Measurements from ENCODE around the gene WDR11. TPM values are rescaled to one million over a fixed set of nuclear protein-coding genes. Genes with fewer than 3 reads are reported as not detected.

Gene WDR11
- total and polyA plus RNA-seq, 9 of the 15 experiments (the other 6 are each of a cell fraction or from before 2014, with no cell fraction given), result 12.4 to 50.7 (median 23.6) TPM

DNA sequence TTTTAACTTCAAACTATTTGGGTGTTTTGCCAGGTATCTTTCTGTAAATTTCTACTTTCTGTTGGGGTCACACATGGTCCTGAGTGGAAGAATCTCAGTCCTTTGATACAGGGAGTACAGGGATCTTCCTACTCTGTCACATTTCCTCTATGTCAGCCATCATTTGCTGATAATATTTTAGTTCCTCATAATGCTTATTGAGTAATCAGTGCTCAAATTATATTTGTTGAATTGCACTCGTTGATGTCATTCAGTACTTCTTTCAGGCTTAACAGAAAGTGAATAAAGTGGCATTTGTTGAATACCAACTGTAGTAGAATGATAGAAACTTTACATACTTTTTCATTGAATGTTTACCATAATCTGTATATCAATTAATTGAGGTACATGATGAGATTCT is 31.9 kb downstream of the WDR11 start:
- no peak for FAIRE-seq
- in situ Hi-C loops (cut with MboI), result no loop called here

GRCh38 chr10:120887482-120887881 is 36.3 kb downstream of the WDR11 start:
- 74% methylated on average over 3 of the region's 3 CpGs for WGBS (ENCODE audit: insufficient coverage, low coverage, missing lambda C conversion rate)
- no peak for ATAC-seq
- POLR2A ChIA-PET, result no interaction called here

More for the DNA sequence above, 31.9 kb downstream of the WDR11 start:
- ChIA-PET CTCF (ENCODE audit: low intra/inter-chr PET ratio) (no interaction called here), POLR2A (no interaction called here)
- Histone ChIP-seq H3K4me2 (ENCODE audit: insufficient read depth, low read length) (no peak overlapping the region), H3K4me3 (no peak overlapping the region), H3K4me1 (replicated peaks in 1 of 2; ENCODE audit: control insufficient read depth in 2 of 2, insufficient read depth in 2 of 2, low read length in 2 of 2) (no peaks in the 10 kb centered on the region), H3K27ac (ENCODE audit: extremely low read depth, low read depth, low read length) (no peak overlapping the region), H3K9me1 (ENCODE audit: control insufficient read depth, insufficient read depth, low read length) (no peaks in the 10 kb centered on the region), H3K9me3 (replicated peaks; ENCODE audit: control insufficient read depth, insufficient read depth, low read depth, low read length) (no peaks in the 10 kb centered on the region; the same call in 1 of the 2 replicates), H2AFZ (ENCODE audit: low read depth, low read length) (no peak overlapping the region), H3K36me3 (ENCODE audit: control insufficient read depth, insufficient read depth, low read length) (peaks cover 10% of the 10 kb centered on the region; the same call in 2 of the 3 replicates), H3K9ac (ENCODE audit: insufficient read depth in 1 of 2, low read depth in 2 of 2, low read length in 2 of 2) (no peak overlapping the region), H3K27me3 (ENCODE audit: control insufficient read depth in 2 of 2, insufficient read depth in 2 of 2, low read length in 2 of 2) (no peaks in the 10 kb centered on the region), H4K20me1 (replicated peaks; ENCODE audit: control insufficient read depth, insufficient read depth, low read length) (no peaks in the 10 kb centered on the region), H3K79me2 (ENCODE audit: control insufficient read depth, insufficient read depth, low read length) (no peaks in the 10 kb centered on the region)
- WGBS (ENCODE audit: insufficient coverage, low coverage, missing lambda C conversion rate), result 50% methylated on average over 1 of the region's 1 CpG
- no peak for TF ChIP-seq HCFC1 (IDR thresholded peaks at IDR 0.05; ENCODE audit: low read depth, low read length)
- no peak for TF ChIP-seq ZKSCAN1 (IDR thresholded peaks at IDR 0.05; ENCODE audit: low read depth, low read length)
- TF ChIP-seq NONO (IDR thresholded peaks at IDR 0.05; ENCODE audit: low read depth in 2 of 2, low read length in 1 of 2), result no peak
- TF ChIP-seq BHLHE40 (IDR thresholded peaks at IDR 0.05; ENCODE audit: low read length), result no peak
- no peak for TF ChIP-seq ZNF431 (CRISPR knock-in tag; IDR thresholded peaks at IDR 0.05)
- DNase-seq (ENCODE audit: extremely low read depth in 1 of 4, low spot score in 3 of 4) (no peak), ATAC-seq (no peak)
- BruUV-seq (replicated peaks), result no TSS peak
- intact Hi-C loops (cut with micrococcal nuclease), result no loop called here

More at GRCh38 chr10:120887482-120887881, 36.3 kb downstream of the WDR11 start:
- H3K4me3 ChIP-seq, result no peak overlapping the region
- H3K27ac ChIP-seq (ENCODE audit: extremely low read depth, low read depth, low read length), result no peak overlapping the region
- H3K9ac ChIP-seq (ENCODE audit: insufficient read depth in 1 of 2, low read depth in 2 of 2, low read length in 2 of 2), result no peak overlapping the region
- no peak overlapping the region for H2AFZ ChIP-seq (ENCODE audit: low read depth, low read length)
- H3K4me2 ChIP-seq (ENCODE audit: insufficient read depth, low read length), result no peak overlapping the region
- no peak for TF ChIP-seq ZNF165 (CRISPR knock-in tag; IDR thresholded peaks at IDR 0.05; ENCODE audit: borderline replicate concordance)
- TF ChIP-seq ZNF699 (CRISPR knock-in tag; IDR thresholded peaks at IDR 0.05; ENCODE audit: insufficient replicate concordance), result no peak
- TF ChIP-seq ARHGAP35 (IDR thresholded peaks at IDR 0.05; ENCODE audit: partially characterized antibody), result no peak
- TF ChIP-seq TEAD2 (tag; IDR thresholded peaks at IDR 0.05), result no peak
- TF ChIP-seq NR2C1 (IDR thresholded peaks at IDR 0.05), result no peak
- TF ChIP-seq NR2C1 (tag; IDR thresholded peaks at IDR 0.05), result no peak
- no peak for TF ChIP-seq STAG1 (CRISPR knock-in tag; IDR thresholded peaks at IDR 0.05; ENCODE audit: borderline replicate concordance)
- no peak for TF ChIP-seq CHD1 (IDR thresholded peaks at IDR 0.05; ENCODE audit: low read length)
- TF ChIP-seq KDM1A (IDR thresholded peaks at IDR 0.05), result no peak
- no peak for TF ChIP-seq DLX4 (CRISPR knock-in tag; IDR thresholded peaks at IDR 0.05)
- TF ChIP-seq NFYB (IDR thresholded peaks at IDR 0.05; ENCODE audit: extremely low read depth, insufficient read length), result no peak
- no peak for TF ChIP-seq PTRF (tag; IDR thresholded peaks at IDR 0.05)
- no peak for TF ChIP-seq ZNF253 (CRISPR knock-in tag; conservative IDR thresholded peaks at IDR 0.05)
- TF ChIP-seq DPF2 (IDR thresholded peaks at IDR 0.05), result no peak
- no peak for TF ChIP-seq KDM4B (IDR thresholded peaks at IDR 0.05; ENCODE audit: borderline replicate concordance in 2 of 2, low read depth in 1 of 2)
- no peak for TF ChIP-seq SAFB (IDR thresholded peaks at IDR 0.05; ENCODE audit: borderline replicate concordance, low read depth, low read length)
- H4K20me1 ChIP-seq (replicated peaks; ENCODE audit: control insufficient read depth, insufficient read depth, low read length), result no peaks in the 10 kb centered on the region
- H3K27me3 ChIP-seq (ENCODE audit: control insufficient read depth in 2 of 2, insufficient read depth in 2 of 2, low read length in 2 of 2), result no peaks in the 10 kb centered on the region
- CTCF ChIA-PET (ENCODE audit: low intra/inter-chr PET ratio), result no interaction called here
- FAIRE-seq (no peak), DNase-seq (ENCODE audit: extremely low read depth in 1 of 4, low spot score in 3 of 4) (no peak)
- H3K36me3 ChIP-seq (ENCODE audit: control insufficient read depth, insufficient read depth, low read length), result peaks cover 25% of the 10 kb centered on the region; the same call in 2 of the 3 replicates
- in situ Hi-C loops (cut with MboI) (no loop called here), intact Hi-C loops (cut with micrococcal nuclease) (no loop called here)
- no TSS peak for BruUV-seq (replicated peaks)
- peaks cover 0 to 4% of the 10 kb centered on the region in 2 experiments; a peak in 1 of 5 replicates for H3K4me1 ChIP-seq (replicated peaks in 1 of 2; ENCODE audit: control insufficient read depth in 2 of 2, insufficient read depth in 2 of 2, low read length in 2 of 2)
- H3K9me1 ChIP-seq (ENCODE audit: control insufficient read depth, insufficient read depth, low read length), result no peaks in the 10 kb centered on the region
- no peaks in the 10 kb centered on the region for H3K79me2 ChIP-seq (ENCODE audit: control insufficient read depth, insufficient read depth, low read length)
- no peaks in the 10 kb centered on the region; the same call in 1 of the 2 replicates for H3K9me3 ChIP-seq (replicated peaks; ENCODE audit: control insufficient read depth, insufficient read depth, low read depth, low read length)

All from K562 (cell line).